ENCODE measurements around the gene C5orf34.
"Not testable (repeated sequence)": the region's sequence is repeated elsewhere in the genome, so short reads cannot be mapped to it uniquely, and the experiment has no call there.

Gene C5orf34

GRCh38 chr5:43514816-43515677, at the start of gene C5orf34:
C5orf34 (minus strand) TSS chr5:43515148; CDS start chr5:43509339, 5,809 bp downstream.
- DNase-seq (ENCODE audit: low read depth, low spot score), result peak; percentile 84

- DNase-seq (ENCODE audit: low read depth, low spot score), result no peak
Measured at GRCh38 chr5:43564289-43564850, 49.4 kb upstream of the C5orf34 start.

GRCh38 chr5:43563321-43563720, 48.4 kb upstream of the C5orf34 start:
- no peak for DNase-seq (ENCODE audit: low read depth, low spot score)

GRCh38 chr5:43561356-43561755, 46.4 kb upstream of the C5orf34 start:
- DNase-seq (ENCODE audit: low read depth, low spot score), result no peak

- DNase-seq (ENCODE audit: low read depth, low spot score), result no peak
Measured at GRCh38 chr5:43560128-43560527, 45.2 kb upstream of the C5orf34 start.

- peak; percentile 47 for DNase-seq (ENCODE audit: low read depth, low spot score)
Measured at GRCh38 chr5:43556857-43557542, 42.1 kb upstream of the C5orf34 start, which contains the start of gene PAIP1. PAIP1 (minus strand) TSS chr5:43557077; CDS start chr5:43556846, 231 bp downstream.

- DNase-seq (ENCODE audit: low read depth, low spot score), result not testable (repeated sequence)
Measured at GRCh38 chr5:43556607-43556856, 41.6 kb upstream of the C5orf34 start.

GRCh38 chr5:43555895-43556606, 41.1 kb upstream of the C5orf34 start:
- DNase-seq (ENCODE audit: low read depth, low spot score), result no peak

GRCh38 chr5:43554497-43554896, 39.5 kb upstream of the C5orf34 start:
- no peak for DNase-seq (ENCODE audit: low read depth, low spot score)

- no peak for DNase-seq (ENCODE audit: low read depth, low spot score)
Measured at GRCh38 chr5:43553381-43553780, 38.4 kb upstream of the C5orf34 start.

- no peak for DNase-seq (ENCODE audit: low read depth, low spot score)
Measured at GRCh38 chr5:43551731-43552130, 36.8 kb upstream of the C5orf34 start.

GRCh38 chr5:43549272-43549671, 34.3 kb upstream of the C5orf34 start:
- not testable (repeated sequence) for DNase-seq (ENCODE audit: low read depth, low spot score)

GRCh38 chr5:43548358-43548757, 33.4 kb upstream of the C5orf34 start:
- no peak for DNase-seq (ENCODE audit: low read depth, low spot score)

GRCh38 chr5:43547532-43547931, 32.6 kb upstream of the C5orf34 start:
- DNase-seq (ENCODE audit: low read depth, low spot score), result no peak

- DNase-seq (ENCODE audit: low read depth, low spot score), result no peak
Measured at GRCh38 chr5:43543434-43543833, 28.5 kb upstream of the C5orf34 start.

GRCh38 chr5:43540746-43541145, 25.8 kb upstream of the C5orf34 start:
- DNase-seq (ENCODE audit: low read depth, low spot score), result no peak

GRCh38 chr5:43536972-43537371, 22.0 kb upstream of the C5orf34 start:
- DNase-seq (ENCODE audit: low read depth, low spot score), result no peak

- no peak for DNase-seq (ENCODE audit: low read depth, low spot score)
Measured at GRCh38 chr5:43533646-43534045, 18.7 kb upstream of the C5orf34 start.

- DNase-seq (ENCODE audit: low read depth, low spot score), result no peak
Measured at GRCh38 chr5:43530648-43531047, 15.7 kb upstream of the C5orf34 start.

GRCh38 chr5:43523662-43524072, 8.7 kb upstream of the C5orf34 start:
- no peak for DNase-seq (ENCODE audit: low read depth, low spot score)

- DNase-seq (ENCODE audit: low read depth, low spot score), result no peak
Measured at GRCh38 chr5:43520615-43521014, 5.7 kb upstream of the C5orf34 start.

GRCh38 chr5:43515678-43516048, 715 bp upstream of the C5orf34 start:
- DNase-seq (ENCODE audit: low read depth, low spot score), result peak; percentile 1
